Bronchial smooth muscle cell (primary cell): ENCODE results near the gene BRAP. TPM values are rescaled to one million over a fixed set of nuclear protein-coding genes. Genes with fewer than 3 reads are reported as not detected.

Experiments used
- total RNA-seq: library from RNA; depleted of rRNA; stranded (reverse); fragments of >200 nt; gene quantifications from 2 replicates; pipeline ENCODE4 v1.2.1, GENCODE V29; 2014

Gene BRAP, protein sequence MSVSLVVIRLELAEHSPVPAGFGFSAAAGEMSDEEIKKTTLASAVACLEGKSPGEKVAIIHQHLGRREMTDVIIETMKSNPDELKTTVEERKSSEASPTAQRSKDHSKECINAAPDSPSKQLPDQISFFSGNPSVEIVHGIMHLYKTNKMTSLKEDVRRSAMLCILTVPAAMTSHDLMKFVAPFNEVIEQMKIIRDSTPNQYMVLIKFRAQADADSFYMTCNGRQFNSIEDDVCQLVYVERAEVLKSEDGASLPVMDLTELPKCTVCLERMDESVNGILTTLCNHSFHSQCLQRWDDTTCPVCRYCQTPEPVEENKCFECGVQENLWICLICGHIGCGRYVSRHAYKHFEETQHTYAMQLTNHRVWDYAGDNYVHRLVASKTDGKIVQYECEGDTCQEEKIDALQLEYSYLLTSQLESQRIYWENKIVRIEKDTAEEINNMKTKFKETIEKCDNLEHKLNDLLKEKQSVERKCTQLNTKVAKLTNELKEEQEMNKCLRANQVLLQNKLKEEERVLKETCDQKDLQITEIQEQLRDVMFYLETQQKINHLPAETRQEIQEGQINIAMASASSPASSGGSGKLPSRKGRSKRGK
- total RNA-seq: 14.5 and 21.3 TPM in 2 replicates

DNA sequence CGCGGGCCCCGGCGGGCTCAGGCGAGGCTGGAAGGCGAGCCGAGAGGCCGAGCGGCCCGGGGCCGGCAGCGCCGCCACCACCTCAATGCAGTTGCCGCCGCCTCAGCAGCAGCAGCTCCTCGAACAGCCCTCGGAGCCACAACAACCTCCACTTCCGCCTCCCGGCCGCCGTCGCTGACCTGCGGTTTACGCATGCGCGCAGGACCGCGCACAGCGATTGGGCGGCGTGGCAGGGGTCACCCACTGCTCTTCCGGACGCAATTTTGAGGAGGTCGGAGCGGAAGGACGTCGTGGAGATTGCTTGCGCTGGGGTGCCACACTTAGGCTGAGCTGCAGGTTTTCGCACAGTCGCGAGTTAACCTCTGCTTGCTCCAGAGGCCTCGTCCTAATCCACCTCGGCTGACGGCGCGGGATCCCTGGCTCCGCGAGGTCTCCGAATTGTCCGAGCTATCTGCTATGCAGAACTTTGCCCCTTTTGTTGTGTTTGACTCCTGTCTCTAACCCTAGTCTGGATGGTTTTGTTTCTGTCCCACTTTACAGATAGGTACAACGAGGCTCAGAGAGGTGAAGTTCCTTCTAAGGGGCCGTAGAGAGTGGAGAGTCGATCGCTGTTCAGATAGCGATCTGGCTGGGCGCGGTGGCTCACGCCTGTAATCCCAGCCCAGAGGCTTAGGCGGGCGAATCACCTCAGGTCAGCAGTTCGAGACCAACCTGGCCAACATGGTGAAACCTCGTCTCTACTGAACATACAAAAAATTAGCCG, at the start of gene BRAP, which contains the start of gene ACAD10:
Gene BRAP, minus strand, starts transcription at position 146 of the 763 bp plus-strand sequence. CDS start 164 bp downstream, outside the sequence.
Gene ACAD10, plus strand, starts transcription at position 243 of the 763 bp plus-strand sequence. CDS start 6,657 bp downstream, outside the sequence.

GRCh38 chr12:111598637-111599452, 86.9 kb downstream of the BRAP start, which contains the start of gene ATXN2:
TSS of gene ATXN2 (minus strand) at chr12:111599315. CDS start at chr12:111599034, 281 bp downstream.

Other genes with a start within 250 kb of the BRAP start
- 16.5 and 18.6 TPM in 2 replicates for gene ATXN2, start 86.6 kb downstream of the BRAP start, total RNA-seq
- gene ACAD10, start 97 bp upstream of the BRAP start, total RNA-seq: 14.2 and 16.9 TPM in 2 replicates
- gene ALDH2, start 81.0 kb upstream of the BRAP start, total RNA-seq: 38.6 and 113 TPM in 2 replicates
- gene MAPKAPK5, start 156.3 kb upstream of the BRAP start, total RNA-seq: 18.9 and 19.6 TPM in 2 replicates